Measurements from ENCODE around the gene GJA5. TPM values are rescaled to one million over a fixed set of nuclear protein-coding genes. Genes with fewer than 3 reads are reported as not detected.

GJA5 gene
- polyA plus RNA-seq, 1 experiment: 5.1 TPM

DNA sequence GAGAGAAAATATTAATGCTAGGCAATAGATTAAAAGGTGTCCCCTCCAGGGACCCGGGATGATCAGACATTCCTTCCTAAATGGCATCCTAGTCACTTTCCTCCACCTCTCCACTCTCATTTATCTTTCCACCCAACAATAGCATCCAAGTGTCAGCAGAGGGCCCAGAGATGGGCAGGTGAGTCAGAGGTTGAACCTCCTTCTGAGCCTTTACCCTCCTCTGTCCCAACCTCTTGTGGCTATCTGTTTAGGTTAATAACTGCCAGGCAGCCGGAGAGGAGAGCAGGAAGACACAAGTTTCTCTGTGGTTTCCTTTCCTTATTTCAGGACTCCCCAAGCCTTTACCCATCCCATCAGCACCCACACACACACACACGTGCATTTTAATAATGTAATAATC, 4.1 kb downstream of the GJA5 start:
- ChIA-PET POLR2A (no interaction called here), CTCF (no interaction called here)
- Histone ChIP-seq H3K27me3 (ENCODE audit: control insufficient read depth, insufficient read depth, low read length) (no peaks in the 10 kb centered on the region), H3K4me3 (ENCODE audit: low read depth, low read length) (no peak overlapping the region), H3K36me3 (ENCODE audit: control insufficient read depth, insufficient read depth, low read length) (no peaks in the 10 kb centered on the region)
- TF ChIP-seq, protein P1, sequence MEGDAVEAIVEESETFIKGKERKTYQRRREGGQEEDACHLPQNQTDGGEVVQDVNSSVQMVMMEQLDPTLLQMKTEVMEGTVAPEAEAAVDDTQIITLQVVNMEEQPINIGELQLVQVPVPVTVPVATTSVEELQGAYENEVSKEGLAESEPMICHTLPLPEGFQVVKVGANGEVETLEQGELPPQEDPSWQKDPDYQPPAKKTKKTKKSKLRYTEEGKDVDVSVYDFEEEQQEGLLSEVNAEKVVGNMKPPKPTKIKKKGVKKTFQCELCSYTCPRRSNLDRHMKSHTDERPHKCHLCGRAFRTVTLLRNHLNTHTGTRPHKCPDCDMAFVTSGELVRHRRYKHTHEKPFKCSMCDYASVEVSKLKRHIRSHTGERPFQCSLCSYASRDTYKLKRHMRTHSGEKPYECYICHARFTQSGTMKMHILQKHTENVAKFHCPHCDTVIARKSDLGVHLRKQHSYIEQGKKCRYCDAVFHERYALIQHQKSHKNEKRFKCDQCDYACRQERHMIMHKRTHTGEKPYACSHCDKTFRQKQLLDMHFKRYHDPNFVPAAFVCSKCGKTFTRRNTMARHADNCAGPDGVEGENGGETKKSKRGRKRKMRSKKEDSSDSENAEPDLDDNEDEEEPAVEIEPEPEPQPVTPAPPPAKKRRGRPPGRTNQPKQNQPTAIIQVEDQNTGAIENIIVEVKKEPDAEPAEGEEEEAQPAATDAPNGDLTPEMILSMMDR (IDR thresholded peaks at IDR 0.05; ENCODE audit: insufficient read depth, low read depth, low read length): no peak
- DNase-seq (ENCODE audit: low read depth): no peak

DNA sequence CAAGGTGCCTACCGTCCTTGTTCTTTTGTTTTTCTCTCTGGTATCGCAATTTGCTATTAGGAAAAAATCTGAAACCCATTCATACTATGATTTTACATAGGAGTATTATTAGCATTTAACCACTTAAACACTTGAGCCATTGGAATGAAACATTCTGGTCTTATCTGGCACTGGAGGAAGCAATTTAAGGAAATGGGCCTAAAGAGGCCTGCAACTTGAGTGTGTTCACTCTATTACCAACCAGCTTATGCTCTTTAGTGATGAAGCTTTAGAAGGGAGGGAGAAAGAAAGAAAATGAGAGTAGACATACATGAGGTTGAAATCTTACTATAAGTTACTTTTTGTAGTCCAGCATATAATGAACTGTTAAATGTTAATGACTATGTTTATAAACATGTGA, 5.7 kb downstream of the GJA5 start:
- no peak overlapping the region for H3K4me3 ChIP-seq (ENCODE audit: low read depth, low read length)
- no peak for DNase-seq (ENCODE audit: low read depth)
- POLR2A ChIA-PET: no interaction called here
- no peaks in the 10 kb centered on the region for H3K36me3 ChIP-seq (ENCODE audit: control insufficient read depth, insufficient read depth, low read length)
- TF ChIP-seq, protein P1 (IDR thresholded peaks at IDR 0.05; ENCODE audit: insufficient read depth, low read depth, low read length): no peak
- no peaks in the 10 kb centered on the region for H3K27me3 ChIP-seq (ENCODE audit: control insufficient read depth, insufficient read depth, low read length)
- CTCF ChIA-PET: no interaction called here

DNA sequence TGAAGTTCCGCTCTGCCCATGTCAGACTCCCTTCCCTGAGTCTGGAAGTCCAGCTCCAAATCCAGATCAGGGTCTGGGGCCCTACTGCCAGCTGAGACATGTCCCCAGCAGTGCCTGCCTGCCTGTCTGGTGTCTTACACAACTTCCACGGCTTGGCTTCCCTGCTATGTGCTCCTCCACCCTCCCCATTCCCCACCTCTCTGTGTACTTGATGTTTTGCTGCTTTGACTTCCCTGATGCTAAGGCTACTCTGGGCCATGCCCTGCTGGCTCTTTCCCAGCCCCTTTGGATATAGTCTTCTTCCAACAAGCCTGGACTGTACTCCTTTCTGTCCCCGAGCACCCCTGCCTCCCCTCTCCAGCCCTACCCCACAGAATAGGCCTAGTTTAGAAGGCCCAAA, 7.3 kb downstream of the GJA5 start:
- POLR2A ChIA-PET: no interaction called here
- CTCF ChIA-PET: interaction anchor here (1.4 kb wide), 2 partner anchors 29 to 50 kb away, joined by 3 read pairs; no protein-coding TSS in a partner anchor
- H3K36me3 ChIP-seq (ENCODE audit: control insufficient read depth, insufficient read depth, low read length): no peaks in the 10 kb centered on the region

DNA sequence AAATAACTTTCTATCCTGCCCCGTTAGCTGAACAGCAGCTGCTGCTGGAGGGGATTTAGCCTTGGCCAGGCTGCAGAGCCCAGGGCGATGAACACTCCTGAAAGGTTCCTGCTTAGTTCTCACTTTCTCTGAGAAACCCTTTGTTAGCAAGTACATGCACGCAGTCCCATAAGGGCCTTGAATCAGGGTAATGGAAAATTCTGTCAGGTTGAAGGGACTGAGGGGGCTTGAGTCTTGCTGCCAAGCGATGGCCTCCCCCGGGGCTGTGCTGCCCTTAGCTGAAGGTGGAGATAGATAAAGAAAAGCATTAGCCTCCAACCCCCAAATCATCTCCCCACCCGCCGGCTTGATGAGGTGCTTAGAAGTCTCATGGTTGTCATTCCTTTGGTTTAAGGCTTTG, 7.9 kb downstream of the GJA5 start:
- TF ChIP-seq, protein P1 (IDR thresholded peaks at IDR 0.05; ENCODE audit: insufficient read depth, low read depth, low read length): no peak
- no peaks in the 10 kb centered on the region; the same call in 1 of the 2 replicates for H3K27me3 ChIP-seq (ENCODE audit: control insufficient read depth, insufficient read depth, low read length)
- CTCF ChIA-PET: interaction anchor here (1.4 kb wide), 2 partner anchors 29 to 49 kb away, joined by 3 read pairs; no protein-coding TSS in a partner anchor
- no peak overlapping the region for H3K4me3 ChIP-seq (ENCODE audit: low read depth, low read length)
- H3K36me3 ChIP-seq (ENCODE audit: control insufficient read depth, insufficient read depth, low read length): no peaks in the 10 kb centered on the region
- POLR2A ChIA-PET: no interaction called here
- DNase-seq (ENCODE audit: low read depth): no peak

More for the DNA sequence above, 7.3 kb downstream of the GJA5 start:
- TF ChIP-seq, protein P1 (IDR thresholded peaks at IDR 0.05; ENCODE audit: insufficient read depth, low read depth, low read length): no peak
- no peak for DNase-seq (ENCODE audit: low read depth)
- H3K4me3 ChIP-seq (ENCODE audit: low read depth, low read length): no peak overlapping the region
- no peaks in the 10 kb centered on the region; the same call in 1 of the 2 replicates for H3K27me3 ChIP-seq (ENCODE audit: control insufficient read depth, insufficient read depth, low read length)

DNA sequence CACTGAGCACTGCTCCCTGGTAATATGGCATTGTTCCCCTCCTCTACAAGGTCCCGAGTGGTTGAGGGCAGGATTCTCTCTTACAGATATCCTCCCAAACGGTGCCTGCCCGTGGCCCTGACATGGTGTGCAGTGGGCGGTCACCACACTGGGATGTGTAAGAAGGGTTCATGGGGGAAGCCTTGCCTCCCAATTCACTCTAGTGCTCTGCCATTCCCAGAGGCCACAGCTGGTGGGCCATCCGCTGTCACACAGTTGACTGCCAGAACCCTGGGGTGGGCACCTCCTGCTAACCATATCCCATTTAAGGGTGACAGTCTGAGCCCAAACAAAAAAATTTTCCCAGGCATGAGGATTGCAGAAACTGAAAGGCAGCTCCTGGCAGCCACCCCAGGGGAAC, 9.1 kb downstream of the GJA5 start:
- Histone ChIP-seq H3K27me3 (ENCODE audit: control insufficient read depth, insufficient read depth, low read length) (no peaks in the 10 kb centered on the region; the same call in 1 of the 2 replicates), H3K4me3 (ENCODE audit: low read depth, low read length) (no peak overlapping the region), H3K36me3 (ENCODE audit: control insufficient read depth, insufficient read depth, low read length) (no peaks in the 10 kb centered on the region)
- ChIA-PET POLR2A (no interaction called here), CTCF (no interaction called here)
- TF ChIP-seq, protein P1 (IDR thresholded peaks at IDR 0.05; ENCODE audit: insufficient read depth, low read depth, low read length): no peak
- no peak for DNase-seq (ENCODE audit: low read depth)

Data from BJ (cell line).